Panc1 (cell line): Measurements from ENCODE around the gene FKBP1B. TPM values are rescaled to one million over a fixed set of nuclear protein-coding genes. Genes with fewer than 3 reads are reported as not detected.
A peak's percentile ranks its signal among the peaks of the same experiment; 100 is the strongest.

Source experiments
- ATAC-seq: fragments of 200-7000 bp; cut with Tn5 transposase; 2 replicates; pipeline ENCODE4 v1.9.1; 2020; ENCODE audit warnings: mild to moderate bottlenecking, moderate library complexity
- BruUV-seq: library from RNA; stranded (reverse); fragments of 400-500 nt; replicated peaks from 2 replicates; lab custom pipeline; 2021; lab: Mats Ljungman, UMichigan
- CTCF ChIA-PET: fragments of 300-600 bp; sonication (Branson Sonifier 250); formaldehyde crosslinking; loops from one replicate; lab custom pipeline; 2022; ENCODE audit warnings: antibody characterized with exemption; lab: Charles Lee
- POLR2A ChIA-PET: fragments of 300-600 bp; sonication (Branson Sonifier 250); formaldehyde crosslinking; loops from one replicate; lab custom pipeline; 2022; ENCODE audit warnings: antibody characterized with exemption; lab: Charles Lee
- DNase-seq: peaks from one replicate; pipeline ENCODE4 v3.0.0-alpha.2; 2010; ENCODE audit warnings: low read depth, low spot score
- H3K27ac ChIP-seq: 2 replicates; pipeline ENCODE4 v1.5.1; 2011; ENCODE audit warnings: mild to moderate bottlenecking, low read length, inconsistent platforms
- H3K27me3 ChIP-seq: fragments of 200-500 bp; sonication (Bioruptor generic); 2 replicates; pipeline ENCODE4 v1.6.0; 2014; ENCODE audit warnings: low read length, inconsistent platforms; ENCODE audit not compliant: control insufficient read depth, insufficient read depth
- H3K36me3 ChIP-seq: fragments of 200-500 bp; sonication (Bioruptor generic); 2 replicates; pipeline ENCODE4 v1.5.1; 2014; ENCODE audit warnings: inconsistent platforms, mild to moderate bottlenecking, low read length, moderate library complexity; ENCODE audit not compliant: control insufficient read depth, insufficient read depth
- H3K4me1 ChIP-seq: 2 replicates; pipeline ENCODE4 v1.5.1; 2011; ENCODE audit warnings: inconsistent platforms, mild to moderate bottlenecking, low read length, moderate library complexity; ENCODE audit not compliant: control insufficient read depth, insufficient read depth
- H3K4me3 ChIP-seq, 2 experiments: 2 replicates each; pipeline ENCODE4 v1.5.1; 2011 to 2012; ENCODE audit warnings: low read depth in 2 of 2, low read length in 2 of 2, mild to moderate bottlenecking in 2 of 2, inconsistent platforms in 1 of 2, moderate library complexity in 1 of 2
- H3K9me3 ChIP-seq: fragments of 200-500 bp; sonication (Bioruptor generic); 2 replicates; pipeline ENCODE4 v1.5.1; 2014; ENCODE audit warnings: low read depth, mild to moderate bottlenecking, inconsistent platforms, low read length, moderate library complexity; ENCODE audit not compliant: control insufficient read depth, insufficient read depth
- POLR2AphosphoS5 ChIP-seq: IDR thresholded peaks from 2 replicates; pipeline ENCODE4 v1.6.1; 2012; ENCODE audit warnings: mild to moderate bottlenecking, low read depth, low read length, moderate library complexity
- SIN3A ChIP-seq: IDR thresholded peaks from 2 replicates; pipeline ENCODE4 v1.6.1; 2012; ENCODE audit warnings: low read depth, mild to moderate bottlenecking, low read length, moderate library complexity, borderline replicate concordance; ENCODE audit not compliant: insufficient read depth
- TCF7L2 ChIP-seq: IDR thresholded peaks from 2 replicates; pipeline ENCODE4 v1.6.1; 2011; ENCODE audit warnings: mild to moderate bottlenecking, low read depth, low read length, inconsistent platforms
- in situ Hi-C: cut with HindIII; loops from 2 replicates; pipeline ENCODE4 v1.10.0; 2016; ENCODE audit warnings: low sequenced_read_pairs, low pct_unique_long_range_greater_than_20kb
- intact Hi-C: fragments of 100-400 bp; cut with micrococcal nuclease; formaldehyde crosslinking; loops from one replicate; pipeline ENCODE4 v1.10.0; 2022; ENCODE audit not compliant: unreplicated experiment
- total RNA-seq: library from RNA; stranded (reverse); gene quantifications from one replicate; pipeline ENCODE4 v1.2.1, GENCODE V29; 2021; ENCODE audit not compliant: unreplicated experiment
- TF ChIP-seq, protein P1 (sequence below), 2 experiments: IDR thresholded peaks; 2 replicates each; pipeline ENCODE4 v1.6.1; 2011 to 2012; ENCODE audit warnings: low read depth in 2 of 2, control low read depth in 1 of 2, low read length in 1 of 2, mild to moderate bottlenecking in 1 of 2, moderate library complexity in 1 of 2; ENCODE audit not compliant: insufficient read depth in 1 of 2
- TF ChIP-seq, protein P2 (sequence below): fragments of 450-650 bp; IDR thresholded peaks from 2 replicates; pipeline ENCODE4 v1.5.1; 2017; ENCODE audit warnings: mild to moderate bottlenecking

The FKBP1B gene
- total RNA-seq, 1 experiment from 2014 or later, result 19.9 TPM

DNA sequence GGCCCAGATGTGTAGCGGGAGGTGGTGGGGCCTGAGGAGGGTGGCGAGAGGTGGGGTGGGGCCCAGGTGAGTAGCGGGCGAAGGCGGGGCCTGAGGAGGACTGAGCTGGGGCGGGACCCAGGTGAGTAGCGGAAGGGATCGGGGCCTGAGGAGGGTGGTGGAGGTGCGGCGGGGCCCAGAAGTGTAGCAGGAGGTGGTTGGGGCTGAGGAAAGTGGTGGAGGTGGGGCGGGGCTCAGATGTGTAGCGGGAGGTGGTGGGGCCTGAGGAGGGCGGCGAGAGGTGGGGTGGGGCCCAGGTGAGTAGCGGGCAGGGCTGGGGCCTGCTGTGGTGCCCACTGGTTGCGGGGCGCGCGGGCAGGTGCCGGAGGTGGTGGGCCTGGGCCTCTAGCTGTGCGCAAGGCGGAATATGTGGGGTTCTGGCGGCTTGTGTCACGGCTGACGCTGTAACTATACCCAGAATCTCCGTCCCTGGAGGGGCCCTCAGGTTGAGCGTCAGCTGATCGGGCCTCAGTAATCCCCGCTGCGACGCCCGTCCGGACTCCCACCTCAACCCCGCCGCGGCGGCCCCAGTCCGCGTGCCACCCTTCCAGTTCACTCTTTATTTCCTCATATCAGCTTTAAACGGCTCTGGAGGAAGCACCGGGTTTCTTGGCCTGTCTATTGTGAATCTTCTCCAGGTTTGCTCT is 27.5 kb downstream of the FKBP1B start:
- Histone ChIP-seq H3K27ac (peak overlapping the region; percentile 83), H3K4me3 (peak overlapping the region; percentile 96 to 97), H3K36me3 (peaks cover 16% of the 10 kb centered on the region), H3K9me3 (no peaks in the 10 kb centered on the region), H3K4me1 (peaks cover 13% of the 10 kb centered on the region; the same call in 1 of the 2 replicates), H3K27me3 (no peaks in the 10 kb centered on the region)
- ChIA-PET POLR2A (interaction anchor here (0.5 to 1.0 kb wide), 4 partner anchors 14 to 180 kb away, joined by 3 to 6 read pairs (median 3); no protein-coding TSS in a partner anchor), CTCF (interaction anchor here (0.5 to 1.9 kb wide), 3 partner anchors 150 to 252 kb away, joined by 4 to 6 read pairs (median 5); partner anchors contain the start of gene ATAD2B)
- DNase-seq, result no peak
- peak; percentile 60 for ATAC-seq
- in situ Hi-C loops, result no loop called here
- intact Hi-C loops, result no loop called here
- TF ChIP-seq POLR2AphosphoS5, result peak; percentile 46; the same call in 1 of the 2 replicates
- TF ChIP-seq, protein P1, sequence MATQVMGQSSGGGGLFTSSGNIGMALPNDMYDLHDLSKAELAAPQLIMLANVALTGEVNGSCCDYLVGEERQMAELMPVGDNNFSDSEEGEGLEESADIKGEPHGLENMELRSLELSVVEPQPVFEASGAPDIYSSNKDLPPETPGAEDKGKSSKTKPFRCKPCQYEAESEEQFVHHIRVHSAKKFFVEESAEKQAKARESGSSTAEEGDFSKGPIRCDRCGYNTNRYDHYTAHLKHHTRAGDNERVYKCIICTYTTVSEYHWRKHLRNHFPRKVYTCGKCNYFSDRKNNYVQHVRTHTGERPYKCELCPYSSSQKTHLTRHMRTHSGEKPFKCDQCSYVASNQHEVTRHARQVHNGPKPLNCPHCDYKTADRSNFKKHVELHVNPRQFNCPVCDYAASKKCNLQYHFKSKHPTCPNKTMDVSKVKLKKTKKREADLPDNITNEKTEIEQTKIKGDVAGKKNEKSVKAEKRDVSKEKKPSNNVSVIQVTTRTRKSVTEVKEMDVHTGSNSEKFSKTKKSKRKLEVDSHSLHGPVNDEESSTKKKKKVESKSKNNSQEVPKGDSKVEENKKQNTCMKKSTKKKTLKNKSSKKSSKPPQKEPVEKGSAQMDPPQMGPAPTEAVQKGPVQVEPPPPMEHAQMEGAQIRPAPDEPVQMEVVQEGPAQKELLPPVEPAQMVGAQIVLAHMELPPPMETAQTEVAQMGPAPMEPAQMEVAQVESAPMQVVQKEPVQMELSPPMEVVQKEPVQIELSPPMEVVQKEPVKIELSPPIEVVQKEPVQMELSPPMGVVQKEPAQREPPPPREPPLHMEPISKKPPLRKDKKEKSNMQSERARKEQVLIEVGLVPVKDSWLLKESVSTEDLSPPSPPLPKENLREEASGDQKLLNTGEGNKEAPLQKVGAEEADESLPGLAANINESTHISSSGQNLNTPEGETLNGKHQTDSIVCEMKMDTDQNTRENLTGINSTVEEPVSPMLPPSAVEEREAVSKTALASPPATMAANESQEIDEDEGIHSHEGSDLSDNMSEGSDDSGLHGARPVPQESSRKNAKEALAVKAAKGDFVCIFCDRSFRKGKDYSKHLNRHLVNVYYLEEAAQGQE (IDR thresholded peaks at IDR 0.05; ENCODE audit: insufficient read depth in 1 of 2, low read depth in 2 of 2, low read length in 1 of 2), result no peak
- TF ChIP-seq, protein P2, sequence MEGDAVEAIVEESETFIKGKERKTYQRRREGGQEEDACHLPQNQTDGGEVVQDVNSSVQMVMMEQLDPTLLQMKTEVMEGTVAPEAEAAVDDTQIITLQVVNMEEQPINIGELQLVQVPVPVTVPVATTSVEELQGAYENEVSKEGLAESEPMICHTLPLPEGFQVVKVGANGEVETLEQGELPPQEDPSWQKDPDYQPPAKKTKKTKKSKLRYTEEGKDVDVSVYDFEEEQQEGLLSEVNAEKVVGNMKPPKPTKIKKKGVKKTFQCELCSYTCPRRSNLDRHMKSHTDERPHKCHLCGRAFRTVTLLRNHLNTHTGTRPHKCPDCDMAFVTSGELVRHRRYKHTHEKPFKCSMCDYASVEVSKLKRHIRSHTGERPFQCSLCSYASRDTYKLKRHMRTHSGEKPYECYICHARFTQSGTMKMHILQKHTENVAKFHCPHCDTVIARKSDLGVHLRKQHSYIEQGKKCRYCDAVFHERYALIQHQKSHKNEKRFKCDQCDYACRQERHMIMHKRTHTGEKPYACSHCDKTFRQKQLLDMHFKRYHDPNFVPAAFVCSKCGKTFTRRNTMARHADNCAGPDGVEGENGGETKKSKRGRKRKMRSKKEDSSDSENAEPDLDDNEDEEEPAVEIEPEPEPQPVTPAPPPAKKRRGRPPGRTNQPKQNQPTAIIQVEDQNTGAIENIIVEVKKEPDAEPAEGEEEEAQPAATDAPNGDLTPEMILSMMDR, result no peak
- TF ChIP-seq SIN3A, result peak; percentile 54; the same call in 1 of the 2 replicates
- no peak for TF ChIP-seq TCF7L2
- BruUV-seq, result no TSS peak

DNA sequence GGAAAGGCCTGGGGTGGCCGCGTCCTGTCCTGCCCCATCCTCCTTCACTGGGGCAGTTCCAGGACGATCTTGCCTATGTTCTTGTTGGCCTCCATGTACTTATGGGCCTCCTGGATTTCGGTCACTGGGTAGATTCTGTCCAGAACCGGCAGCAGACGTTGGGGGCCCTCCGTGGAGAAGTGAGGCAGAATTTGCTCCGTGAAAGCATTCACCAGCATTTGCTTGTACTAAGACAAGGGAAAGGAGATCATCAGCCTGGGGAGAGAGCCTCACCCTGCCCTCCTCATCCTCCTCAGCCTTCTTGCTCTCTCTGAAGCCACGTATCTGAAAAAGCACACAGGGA is 28.0 kb downstream of the FKBP1B start:
- no peak for DNase-seq
- BruUV-seq, result no TSS peak
- Histone ChIP-seq H3K4me3 (peak overlapping the region; percentile 96 to 97), H3K9me3 (no peaks in the 10 kb centered on the region), H3K27ac (peak overlapping the region; percentile 83), H3K36me3 (peaks cover 16% of the 10 kb centered on the region), H3K4me1 (peaks cover 13% of the 10 kb centered on the region; the same call in 1 of the 2 replicates), H3K27me3 (no peaks in the 10 kb centered on the region)
- ChIA-PET POLR2A (no interaction called here), CTCF (interaction anchor here (0.6 kb wide), 1 partner anchor 245 kb away, joined by 5 read pairs; no protein-coding TSS in a partner anchor)
- intact Hi-C loops, result no loop called here
- no peak for ATAC-seq
- no peak for TF ChIP-seq SIN3A
- TF ChIP-seq, protein P2, result no peak
- in situ Hi-C loops, result no loop called here
